Esophagus squamous epithelium (tissue), 4 donors: ENCODE measurements around the gene CAMK2D.

Experiments
- POLR2A ChIP-seq, 4 donors: fragments of 450-650 bp; IDR thresholded peaks; one replicate each; pipeline ENCODE4 v1.6.1; 2017; ENCODE audit warnings: antibody characterized with exemption in 4 of 4, mild to moderate bottlenecking in 4 of 4, moderate library complexity in 3 of 4
- TF ChIP-seq, protein P1 (sequence below), 6 experiments: fragments of 450-650 bp in 4 of 6; fragments of 200-600 bp in 2 of 6; sonication (generic) in 2 of 6; IDR thresholded peaks; one replicate each; pipeline ENCODE4 v1.5.1; 2016 to 2019; ENCODE audit warnings: antibody characterized with exemption in 6 of 6, mild to moderate bottlenecking in 4 of 6, moderate library complexity in 4 of 6

GRCh38 chr4:113618205-113618604 is 143.3 kb downstream of the CAMK2D start:
- no peak for TF ChIP-seq POLR2A (IDR thresholded peaks at IDR 0.05)
- TF ChIP-seq, protein P1, sequence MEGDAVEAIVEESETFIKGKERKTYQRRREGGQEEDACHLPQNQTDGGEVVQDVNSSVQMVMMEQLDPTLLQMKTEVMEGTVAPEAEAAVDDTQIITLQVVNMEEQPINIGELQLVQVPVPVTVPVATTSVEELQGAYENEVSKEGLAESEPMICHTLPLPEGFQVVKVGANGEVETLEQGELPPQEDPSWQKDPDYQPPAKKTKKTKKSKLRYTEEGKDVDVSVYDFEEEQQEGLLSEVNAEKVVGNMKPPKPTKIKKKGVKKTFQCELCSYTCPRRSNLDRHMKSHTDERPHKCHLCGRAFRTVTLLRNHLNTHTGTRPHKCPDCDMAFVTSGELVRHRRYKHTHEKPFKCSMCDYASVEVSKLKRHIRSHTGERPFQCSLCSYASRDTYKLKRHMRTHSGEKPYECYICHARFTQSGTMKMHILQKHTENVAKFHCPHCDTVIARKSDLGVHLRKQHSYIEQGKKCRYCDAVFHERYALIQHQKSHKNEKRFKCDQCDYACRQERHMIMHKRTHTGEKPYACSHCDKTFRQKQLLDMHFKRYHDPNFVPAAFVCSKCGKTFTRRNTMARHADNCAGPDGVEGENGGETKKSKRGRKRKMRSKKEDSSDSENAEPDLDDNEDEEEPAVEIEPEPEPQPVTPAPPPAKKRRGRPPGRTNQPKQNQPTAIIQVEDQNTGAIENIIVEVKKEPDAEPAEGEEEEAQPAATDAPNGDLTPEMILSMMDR (IDR thresholded peaks at IDR 0.05): no peak
